ENCODE measurements around the gene MNAT1.

- TF ChIP-seq CTCF (IDR thresholded peaks at IDR 0.05; ENCODE audit: borderline replicate concordance, extremely low read depth, low read length, poor library complexity, severe bottlenecking) (no peak), EZH2 (IDR thresholded peaks at IDR 0.05; ENCODE audit: borderline replicate concordance, low read depth, low read length, severe bottlenecking) (no peak)
Measured at GRCh38 chr14:60933920-60934655, 199.5 kb downstream of the MNAT1 start.
